ENCODE data around the gene TMEM240.

- TF ChIP-seq ZNF586 (CRISPR knock-in tag; conservative IDR thresholded peaks at IDR 0.05) = no peak
- no peak for TF ChIP-seq RBFOX2 (IDR thresholded peaks at IDR 0.05; ENCODE audit: low read depth, low read length)
- TF ChIP-seq EP300 (IDR thresholded peaks at IDR 0.05; ENCODE audit: low read length) = no peak
- TF ChIP-seq, protein P1, sequence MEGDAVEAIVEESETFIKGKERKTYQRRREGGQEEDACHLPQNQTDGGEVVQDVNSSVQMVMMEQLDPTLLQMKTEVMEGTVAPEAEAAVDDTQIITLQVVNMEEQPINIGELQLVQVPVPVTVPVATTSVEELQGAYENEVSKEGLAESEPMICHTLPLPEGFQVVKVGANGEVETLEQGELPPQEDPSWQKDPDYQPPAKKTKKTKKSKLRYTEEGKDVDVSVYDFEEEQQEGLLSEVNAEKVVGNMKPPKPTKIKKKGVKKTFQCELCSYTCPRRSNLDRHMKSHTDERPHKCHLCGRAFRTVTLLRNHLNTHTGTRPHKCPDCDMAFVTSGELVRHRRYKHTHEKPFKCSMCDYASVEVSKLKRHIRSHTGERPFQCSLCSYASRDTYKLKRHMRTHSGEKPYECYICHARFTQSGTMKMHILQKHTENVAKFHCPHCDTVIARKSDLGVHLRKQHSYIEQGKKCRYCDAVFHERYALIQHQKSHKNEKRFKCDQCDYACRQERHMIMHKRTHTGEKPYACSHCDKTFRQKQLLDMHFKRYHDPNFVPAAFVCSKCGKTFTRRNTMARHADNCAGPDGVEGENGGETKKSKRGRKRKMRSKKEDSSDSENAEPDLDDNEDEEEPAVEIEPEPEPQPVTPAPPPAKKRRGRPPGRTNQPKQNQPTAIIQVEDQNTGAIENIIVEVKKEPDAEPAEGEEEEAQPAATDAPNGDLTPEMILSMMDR (IDR thresholded peaks at IDR 0.05 in 2 of 3, conservative IDR thresholded peaks at IDR 0.05 in 1 of 3; ENCODE audit: insufficient read depth in 2 of 3, low read depth in 1 of 3, low read length in 3 of 3) = no peak
- TF ChIP-seq UBTF (IDR thresholded peaks at IDR 0.05; ENCODE audit: borderline replicate concordance in 1 of 2, low read depth in 2 of 2, low read length in 2 of 2) = no peak
- no peak for TF ChIP-seq KLF16 (IDR thresholded peaks at IDR 0.05)
- TF ChIP-seq EGR1 (conservative IDR thresholded peaks at IDR 0.05) = no peak
Observed at GRCh38 chr1:1491601-1492000, 48.8 kb downstream of the TMEM240 start.
